GM23338 (cell line): Measurements from ENCODE around the gene CHN1. TPM values are rescaled to one million over a fixed set of nuclear protein-coding genes. Genes with fewer than 3 reads are reported as not detected.
A peak's percentile ranks its signal among the peaks of the same experiment; 100 is the strongest.

Source experiments
- ATAC-seq: fragments of 200-7000 bp; cut with Tn5 transposase; 3 replicates; pipeline ENCODE4 v1.9.1; 2020
- DNase-seq: peaks from one replicate; pipeline ENCODE4 v3.0.0-alpha.2; 2015; ENCODE audit warnings: low spot score
- H2AFZ ChIP-seq: fragments of 200-600 bp; sonication (generic); 2 replicates; pipeline ENCODE4 v1.8.0; 2016; ENCODE audit warnings: antibody characterized with exemption, mild to moderate bottlenecking, moderate library complexity
- H3F3A ChIP-seq: fragments of 200-600 bp; sonication (generic); replicated peaks from 2 replicates; pipeline ENCODE4 v1.8.0; 2017; ENCODE audit warnings: antibody characterized with exemption, mixed run types, low read depth
- H3K27ac ChIP-seq: fragments of 200-600 bp; sonication (generic); 2 replicates; pipeline ENCODE4 v1.6.1; 2016; ENCODE audit warnings: low read depth
- H3K27me3 ChIP-seq: fragments of 200-600 bp; sonication (generic); 2 replicates; pipeline ENCODE4 v1.8.0; 2016; ENCODE audit warnings: mild to moderate bottlenecking, mixed run types, moderate library complexity; ENCODE audit not compliant: insufficient read depth
- H3K36me3 ChIP-seq: fragments of 200-600 bp; sonication (generic); 2 replicates; pipeline ENCODE4 v1.8.0; 2016; ENCODE audit warnings: mild to moderate bottlenecking; ENCODE audit not compliant: insufficient read depth
- H3K4me1 ChIP-seq: fragments of 200-600 bp; sonication (generic); 2 replicates; pipeline ENCODE4 v1.8.0; 2016; ENCODE audit warnings: mild to moderate bottlenecking, moderate library complexity; ENCODE audit not compliant: insufficient read depth
- H3K4me2 ChIP-seq: fragments of 200-600 bp; sonication (generic); 2 replicates; pipeline ENCODE4 v1.7.1; 2017; ENCODE audit warnings: mixed run types
- H3K4me3 ChIP-seq: fragments of 200-600 bp; sonication (generic); 2 replicates; pipeline ENCODE4 v1.6.1; 2016; ENCODE audit warnings: mixed run types
- H3K79me2 ChIP-seq: fragments of 200-600 bp; sonication (generic); replicated peaks from 2 replicates; pipeline ENCODE4 v1.8.0; 2017; ENCODE audit warnings: mild to moderate bottlenecking; ENCODE audit not compliant: insufficient read depth
- H3K9me2 ChIP-seq: fragments of 200-600 bp; sonication (generic); 2 replicates; pipeline ENCODE4 v1.8.0; 2017; ENCODE audit not compliant: insufficient read depth
- H4K20me1 ChIP-seq: fragments of 200-600 bp; sonication (generic); replicated peaks from 2 replicates; pipeline ENCODE4 v1.8.0; 2017; ENCODE audit warnings: mild to moderate bottlenecking; ENCODE audit not compliant: insufficient read depth
- H3K27ac Mint-ChIP-seq: 2 replicates; pipeline ENCODE4 v1.8.0; 2020; ENCODE audit warnings: inconsistent platforms, mild to moderate bottlenecking, moderate library complexity, mixed read lengths
- H3K27me3 Mint-ChIP-seq: 3 replicates; pipeline ENCODE4 v1.8.0; 2022; ENCODE audit warnings: low read depth, mild to moderate bottlenecking, moderate library complexity, mixed read lengths, inconsistent platforms; ENCODE audit not compliant: insufficient read depth, poor library complexity
- H3K36me3 Mint-ChIP-seq: 3 replicates; pipeline ENCODE4 v1.8.0; 2021; ENCODE audit warnings: low read depth, mild to moderate bottlenecking, inconsistent platforms, moderate library complexity, mixed read lengths
- H3K4me1 Mint-ChIP-seq: 3 replicates; pipeline ENCODE4 v1.8.0; 2020; ENCODE audit warnings: mild to moderate bottlenecking, inconsistent platforms, mixed read lengths
- H3K4me3 Mint-ChIP-seq: 3 replicates; pipeline ENCODE4 v1.8.0; 2021; ENCODE audit warnings: moderate library complexity, mild to moderate bottlenecking, inconsistent platforms, mixed read lengths
- H3K9me3 Mint-ChIP-seq: 3 replicates; pipeline ENCODE4 v1.8.0; 2020; ENCODE audit warnings: moderate library complexity, mild to moderate bottlenecking, inconsistent platforms, mixed read lengths
- ETS1 ChIP-seq: IDR thresholded peaks from 2 replicates; pipeline ENCODE4 v1.6.1; 2016; ENCODE audit warnings: antibody characterized with exemption
- EZH2 ChIP-seq: fragments of 200-600 bp; sonication (generic); IDR thresholded peaks from one replicate; pipeline ENCODE4 v1.8.0; 2017; ENCODE audit warnings: antibody characterized with exemption, mild to moderate bottlenecking, low read depth; ENCODE audit not compliant: unreplicated experiment
- EZH2phosphoT487 ChIP-seq: fragments of 200-600 bp; sonication (generic); IDR thresholded peaks from one replicate; pipeline ENCODE4 v1.8.1; 2018; ENCODE audit warnings: antibody characterized with exemption; ENCODE audit not compliant: unreplicated experiment
- JUNB ChIP-seq: IDR thresholded peaks from one replicate; pipeline ENCODE4 v1.6.1; 2016; ENCODE audit warnings: antibody characterized with exemption; ENCODE audit not compliant: unreplicated experiment
- NANOG ChIP-seq: IDR thresholded peaks from 2 replicates; pipeline ENCODE4 v1.6.1; 2016; ENCODE audit warnings: antibody characterized with exemption, borderline replicate concordance
- POLR2AphosphoS5 ChIP-seq: IDR thresholded peaks from 2 replicates; pipeline ENCODE4 v1.6.1; 2016; ENCODE audit warnings: antibody characterized with exemption, low read depth
- ZNF114 ChIP-seq: fragments of 250-450 bp; sonication (Bioruptor Pico); IDR thresholded peaks from 2 replicates; pipeline ENCODE4 v1.5.0; 2020; ENCODE audit warnings: mild to moderate bottlenecking, moderate library complexity
- ZNF331 ChIP-seq: fragments of 250-450 bp; sonication (Bioruptor Pico); IDR thresholded peaks from 2 replicates; pipeline ENCODE4 v1.5.0; 2020; ENCODE audit warnings: low read depth, mild to moderate bottlenecking, moderate library complexity
- polyA plus RNA-seq: library from polyadenylated mRNA; unstranded; fragments of >200 nt; fragmentation: Nextera tagmentation; extraction: Ambion mirVana; gene quantifications from 2 replicates; pipeline ENCODE4 v1.2.1, GENCODE V29; 2016
- total RNA-seq: library from RNA; depleted of rRNA; stranded (reverse); fragments of >200 nt; shearing (Covaris generic); gene quantifications from 2 replicates; pipeline ENCODE4 v1.2.3, GENCODE V29; 2014
- TF ChIP-seq, protein P1 (sequence below): fragments of 250-450 bp; sonication (Bioruptor Pico); IDR thresholded peaks from 2 replicates; pipeline ENCODE4 v1.5.0; 2020; ENCODE audit warnings: mild to moderate bottlenecking, moderate library complexity
- TF ChIP-seq, protein P2 (sequence below), 2 experiments: fragments of 200-600 bp in 1 of 2; sonication (generic) in 1 of 2; conservative IDR thresholded peaks; 2 replicates each; pipeline versions ENCODE4 v1.5.1 to v1.6.1; 2016 to 2017; ENCODE audit warnings: antibody characterized with exemption in 2 of 2, low read depth in 2 of 2, mild to moderate bottlenecking in 2 of 2, moderate library complexity in 1 of 2

The CHN1 gene
- total and polyA plus RNA-seq, 2 experiments from 2014 or later, result 28.1 to 36.5 TPM

- Mint-ChIP-seq H3K9me3 (no peaks in the 10 kb centered on the region), H3K27ac (no peak overlapping the region), H3K4me1 (peaks cover 26% of the 10 kb centered on the region), H3K4me3 (no peak overlapping the region), H3K27me3 (peaks cover 9% of the 10 kb centered on the region), H3K36me3 (no peaks in the 10 kb centered on the region; the same call in 2 of the 3 replicates)
- H3K4me3 ChIP-seq, result no peak overlapping the region
- peaks cover 10% of the 10 kb centered on the region; the same call in 1 of the 2 replicates for H3K4me1 ChIP-seq
- H3K4me2 ChIP-seq, result no peak overlapping the region
- peak overlapping the region; percentile 93 for H2AFZ ChIP-seq
- no peak overlapping the region for H3K27ac ChIP-seq
- no peak for ATAC-seq
- H3K27me3 ChIP-seq, result no peaks in the 10 kb centered on the region
- peaks cover 9% of the 10 kb centered on the region; the same call in 1 of the 2 replicates for H3F3A ChIP-seq
- no peaks in the 10 kb centered on the region for H3K79me2 ChIP-seq
- H4K20me1 ChIP-seq, result no peaks in the 10 kb centered on the region
- H3K36me3 ChIP-seq, result no peaks in the 10 kb centered on the region
- TF ChIP-seq EZH2 (no peak), EZH2phosphoT487 (no peak), POLR2AphosphoS5 (no peak), ZNF114 (CRISPR knock-in tag) (no peak), ZNF331 (CRISPR knock-in tag) (no peak), JUNB (no peak), ETS1 (no peak), NANOG (no peak)
- TF ChIP-seq, protein P1, sequence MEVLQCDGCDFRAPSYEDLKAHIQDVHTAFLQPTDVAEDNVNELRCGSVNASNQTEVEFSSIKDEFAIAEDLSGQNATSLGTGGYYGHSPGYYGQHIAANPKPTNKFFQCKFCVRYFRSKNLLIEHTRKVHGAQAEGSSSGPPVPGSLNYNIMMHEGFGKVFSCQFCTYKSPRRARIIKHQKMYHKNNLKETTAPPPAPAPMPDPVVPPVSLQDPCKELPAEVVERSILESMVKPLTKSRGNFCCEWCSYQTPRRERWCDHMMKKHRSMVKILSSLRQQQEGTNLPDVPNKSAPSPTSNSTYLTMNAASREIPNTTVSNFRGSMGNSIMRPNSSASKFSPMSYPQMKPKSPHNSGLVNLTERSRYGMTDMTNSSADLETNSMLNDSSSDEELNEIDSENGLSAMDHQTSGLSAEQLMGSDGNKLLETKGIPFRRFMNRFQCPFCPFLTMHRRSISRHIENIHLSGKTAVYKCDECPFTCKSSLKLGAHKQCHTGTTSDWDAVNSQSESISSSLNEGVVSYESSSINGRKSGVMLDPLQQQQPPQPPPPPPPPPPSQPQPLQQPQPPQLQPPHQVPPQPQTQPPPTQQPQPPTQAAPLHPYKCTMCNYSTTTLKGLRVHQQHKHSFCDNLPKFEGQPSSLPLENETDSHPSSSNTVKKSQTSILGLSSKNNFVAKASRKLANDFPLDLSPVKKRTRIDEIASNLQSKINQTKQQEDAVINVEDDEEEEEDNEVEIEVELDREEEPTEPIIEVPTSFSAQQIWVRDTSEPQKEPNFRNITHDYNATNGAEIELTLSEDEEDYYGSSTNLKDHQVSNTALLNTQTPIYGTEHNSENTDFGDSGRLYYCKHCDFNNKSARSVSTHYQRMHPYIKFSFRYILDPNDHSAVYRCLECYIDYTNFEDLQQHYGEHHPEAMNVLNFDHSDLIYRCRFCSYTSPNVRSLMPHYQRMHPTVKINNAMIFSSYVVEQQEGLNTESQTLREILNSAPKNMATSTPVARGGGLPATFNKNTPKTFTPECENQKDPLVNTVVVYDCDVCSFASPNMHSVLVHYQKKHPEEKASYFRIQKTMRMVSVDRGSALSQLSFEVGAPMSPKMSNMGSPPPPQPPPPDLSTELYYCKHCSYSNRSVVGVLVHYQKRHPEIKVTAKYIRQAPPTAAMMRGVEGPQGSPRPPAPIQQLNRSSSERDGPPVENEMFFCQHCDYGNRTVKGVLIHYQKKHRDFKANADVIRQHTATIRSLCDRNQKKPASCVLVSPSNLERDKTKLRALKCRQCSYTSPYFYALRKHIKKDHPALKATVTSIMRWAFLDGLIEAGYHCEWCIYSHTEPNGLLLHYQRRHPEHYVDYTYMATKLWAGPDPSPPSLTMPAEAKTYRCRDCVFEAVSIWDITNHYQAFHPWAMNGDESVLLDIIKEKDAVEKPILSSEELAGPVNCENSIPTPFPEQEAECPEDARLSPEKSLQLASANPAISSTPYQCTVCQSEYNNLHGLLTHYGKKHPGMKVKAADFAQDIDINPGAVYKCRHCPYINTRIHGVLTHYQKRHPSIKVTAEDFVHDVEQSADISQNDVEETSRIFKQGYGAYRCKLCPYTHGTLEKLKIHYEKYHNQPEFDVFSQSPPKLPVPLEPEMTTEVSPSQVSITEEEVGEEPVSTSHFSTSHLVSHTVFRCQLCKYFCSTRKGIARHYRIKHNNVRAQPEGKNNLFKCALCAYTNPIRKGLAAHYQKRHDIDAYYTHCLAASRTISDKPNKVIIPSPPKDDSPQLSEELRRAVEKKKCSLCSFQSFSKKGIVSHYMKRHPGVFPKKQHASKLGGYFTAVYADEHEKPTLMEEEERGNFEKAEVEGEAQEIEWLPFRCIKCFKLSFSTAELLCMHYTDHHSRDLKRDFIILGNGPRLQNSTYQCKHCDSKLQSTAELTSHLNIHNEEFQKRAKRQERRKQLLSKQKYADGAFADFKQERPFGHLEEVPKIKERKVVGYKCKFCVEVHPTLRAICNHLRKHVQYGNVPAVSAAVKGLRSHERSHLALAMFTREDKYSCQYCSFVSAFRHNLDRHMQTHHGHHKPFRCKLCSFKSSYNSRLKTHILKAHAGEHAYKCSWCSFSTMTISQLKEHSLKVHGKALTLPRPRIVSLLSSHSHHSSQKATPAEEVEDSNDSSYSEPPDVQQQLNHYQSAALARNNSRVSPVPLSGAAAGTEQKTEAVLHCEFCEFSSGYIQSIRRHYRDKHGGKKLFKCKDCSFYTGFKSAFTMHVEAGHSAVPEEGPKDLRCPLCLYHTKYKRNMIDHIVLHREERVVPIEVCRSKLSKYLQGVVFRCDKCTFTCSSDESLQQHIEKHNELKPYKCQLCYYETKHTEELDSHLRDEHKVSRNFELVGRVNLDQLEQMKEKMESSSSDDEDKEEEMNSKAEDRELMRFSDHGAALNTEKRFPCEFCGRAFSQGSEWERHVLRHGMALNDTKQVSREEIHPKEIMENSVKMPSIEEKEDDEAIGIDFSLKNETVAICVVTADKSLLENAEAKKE (CRISPR knock-in tag), result no peak
- TF ChIP-seq, protein P2, sequence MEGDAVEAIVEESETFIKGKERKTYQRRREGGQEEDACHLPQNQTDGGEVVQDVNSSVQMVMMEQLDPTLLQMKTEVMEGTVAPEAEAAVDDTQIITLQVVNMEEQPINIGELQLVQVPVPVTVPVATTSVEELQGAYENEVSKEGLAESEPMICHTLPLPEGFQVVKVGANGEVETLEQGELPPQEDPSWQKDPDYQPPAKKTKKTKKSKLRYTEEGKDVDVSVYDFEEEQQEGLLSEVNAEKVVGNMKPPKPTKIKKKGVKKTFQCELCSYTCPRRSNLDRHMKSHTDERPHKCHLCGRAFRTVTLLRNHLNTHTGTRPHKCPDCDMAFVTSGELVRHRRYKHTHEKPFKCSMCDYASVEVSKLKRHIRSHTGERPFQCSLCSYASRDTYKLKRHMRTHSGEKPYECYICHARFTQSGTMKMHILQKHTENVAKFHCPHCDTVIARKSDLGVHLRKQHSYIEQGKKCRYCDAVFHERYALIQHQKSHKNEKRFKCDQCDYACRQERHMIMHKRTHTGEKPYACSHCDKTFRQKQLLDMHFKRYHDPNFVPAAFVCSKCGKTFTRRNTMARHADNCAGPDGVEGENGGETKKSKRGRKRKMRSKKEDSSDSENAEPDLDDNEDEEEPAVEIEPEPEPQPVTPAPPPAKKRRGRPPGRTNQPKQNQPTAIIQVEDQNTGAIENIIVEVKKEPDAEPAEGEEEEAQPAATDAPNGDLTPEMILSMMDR (conservative IDR thresholded peaks at IDR 0.05; ENCODE audit: low read depth in 2 of 2), result no peak
- H3K9me2 ChIP-seq, result peaks cover 3% of the 10 kb centered on the region; the same call in 1 of the 2 replicates
- DNase-seq, result no peak
Observed at GRCh38 chr2:174765576-174765975, 239.6 kb downstream of the CHN1 start.
